NK-92 (cell line): ENCODE data around the gene ATXN1.

Experiments
- DNase-seq: peaks from one replicate; lab custom pipeline; 2025; ENCODE audit not compliant: unreplicated experiment; lab: John Stamatoyannopoulos, UW

The ATXN1 gene

DNA sequence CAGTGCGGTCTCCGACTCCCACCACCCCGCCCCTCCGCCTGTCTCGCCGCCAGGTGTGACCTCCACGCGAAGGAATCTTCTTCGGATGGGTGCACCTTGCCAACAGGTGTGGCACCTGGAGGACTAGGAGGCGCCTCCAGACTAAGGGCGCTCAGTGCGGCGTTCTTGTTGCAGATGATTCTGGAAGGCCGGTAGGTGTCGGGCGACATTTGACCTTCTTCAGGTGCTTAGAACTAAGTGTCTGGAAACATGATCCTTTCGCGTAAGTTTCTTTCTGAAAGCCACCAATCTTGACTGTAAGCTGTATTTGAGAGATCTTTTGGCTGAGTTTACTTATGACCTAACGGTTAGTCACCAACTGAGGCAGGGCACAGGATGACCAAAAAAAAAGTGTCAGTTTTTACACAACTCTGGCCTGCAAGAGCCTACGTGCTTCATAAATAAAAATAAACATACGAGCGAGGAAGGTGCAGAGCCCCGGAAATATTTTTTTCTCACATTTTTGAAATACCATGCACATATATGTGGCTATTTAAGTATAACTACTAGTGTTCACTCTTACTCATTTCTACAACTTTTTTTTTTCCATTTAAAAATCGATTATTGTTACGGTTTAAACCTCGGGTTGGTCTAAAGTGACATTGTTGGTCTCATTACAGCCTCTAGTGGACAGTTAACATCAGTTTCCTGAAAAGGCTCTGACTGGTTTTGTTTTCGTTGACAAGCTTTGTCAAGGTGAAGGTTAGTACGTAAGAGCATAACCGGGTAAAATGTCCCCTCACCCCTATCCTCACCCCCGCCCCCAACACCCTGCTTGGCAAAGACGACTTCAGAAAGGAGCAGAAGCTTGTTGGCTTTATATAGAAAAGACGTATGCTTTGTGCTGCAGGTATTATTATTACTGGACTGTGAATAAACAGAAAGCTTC, 1.6 kb upstream of the ATXN1 start:
- DNase-seq, result no peak

DNA sequence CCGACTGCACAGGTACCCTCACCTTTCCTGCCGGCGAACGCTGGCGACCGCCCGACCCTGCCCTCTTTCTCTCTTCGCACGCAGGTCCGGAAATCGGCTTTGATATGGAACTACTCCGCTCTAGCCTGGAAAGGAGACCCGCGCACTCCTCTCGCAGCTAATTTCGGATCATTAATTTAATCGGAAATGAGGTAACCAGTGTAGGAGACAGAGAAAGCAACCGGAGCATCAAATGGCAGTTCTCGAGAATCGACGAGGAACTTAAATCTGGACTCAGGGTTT, 949 bp upstream of the ATXN1 start:
- no peak for DNase-seq

DNA sequence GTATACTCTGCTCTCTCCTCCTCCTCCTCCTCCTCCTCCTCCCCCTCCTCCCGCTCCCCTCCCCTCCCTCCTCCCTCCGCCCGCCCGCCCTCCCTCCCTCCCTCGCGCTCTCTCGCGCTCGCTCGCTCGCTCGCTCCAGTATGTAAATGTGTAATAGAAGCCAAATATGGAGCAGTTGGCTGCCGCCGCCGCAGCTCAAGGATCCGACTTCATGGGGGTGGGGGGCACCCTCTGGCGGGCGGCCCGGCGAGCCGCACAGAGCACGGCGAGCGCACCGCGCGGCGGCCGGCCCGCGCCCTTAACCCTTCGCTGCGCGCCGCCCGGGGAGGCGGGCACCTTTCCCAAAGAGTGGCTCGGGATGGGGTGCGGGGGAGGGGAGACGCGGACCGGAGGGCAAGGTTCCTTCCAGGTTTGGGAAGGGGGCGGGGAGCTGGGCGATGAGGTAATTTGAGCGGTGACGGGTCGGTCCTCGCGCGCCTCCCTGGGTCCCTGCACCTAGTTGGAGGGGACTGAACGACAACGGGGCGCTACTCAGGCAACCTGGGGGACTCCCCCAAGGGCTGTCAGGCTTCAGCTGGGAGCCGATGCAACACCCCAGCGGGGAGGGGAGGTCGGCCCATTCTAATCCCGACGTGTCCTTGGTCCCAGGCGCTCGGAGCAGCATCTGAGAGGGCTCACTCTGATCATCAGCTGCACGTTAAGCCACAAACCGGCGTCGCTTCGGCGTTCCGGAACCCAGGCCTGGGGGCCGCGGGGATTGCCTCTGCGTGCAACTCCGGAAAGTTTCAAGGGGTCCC, 409 bp upstream of the ATXN1 start:
- DNase-seq, result no peak

DNA sequence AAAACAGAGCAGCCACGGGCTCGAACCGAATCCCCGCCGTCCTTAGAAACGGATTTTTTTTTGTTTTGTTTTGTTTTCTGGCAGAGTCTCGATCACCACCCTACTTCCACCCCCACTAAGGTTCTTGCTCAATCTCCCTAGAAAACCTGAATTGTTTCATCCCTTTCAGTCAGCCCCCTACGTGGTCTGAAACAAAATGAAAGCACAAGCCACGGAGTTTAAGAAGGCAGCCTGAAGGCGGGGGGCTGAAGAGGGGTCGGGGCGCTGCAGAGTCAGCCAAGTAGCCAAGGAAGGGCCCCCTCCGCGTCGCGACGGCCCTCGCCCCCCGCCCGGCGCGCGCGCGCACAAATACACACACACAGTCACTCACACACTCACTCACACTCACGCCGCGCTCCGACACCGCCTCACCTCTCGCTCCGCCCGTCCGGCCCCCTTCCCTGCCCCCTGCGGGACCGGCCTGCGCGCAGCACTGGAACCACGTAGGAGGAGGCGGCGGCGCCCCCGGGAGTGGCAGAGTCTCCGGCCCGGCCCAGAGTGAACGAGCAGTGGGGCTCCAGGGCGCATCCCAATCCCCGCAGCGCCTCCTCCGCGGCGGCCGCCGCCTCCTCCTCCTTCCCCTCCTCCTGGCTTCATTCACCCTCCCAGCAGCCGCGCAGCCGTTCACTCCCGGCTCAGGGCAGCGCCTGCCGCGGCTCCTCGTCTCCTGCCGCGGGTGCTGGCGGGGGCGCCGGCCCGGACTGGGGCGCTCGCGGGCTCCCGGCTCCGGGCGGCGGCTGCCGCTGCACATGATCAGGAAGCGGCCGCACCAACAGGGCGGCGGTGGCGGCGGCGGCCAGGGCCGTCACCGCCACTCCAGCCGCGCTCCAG, 1.4 kb downstream of the ATXN1 start:
- no peak for DNase-seq

DNA sequence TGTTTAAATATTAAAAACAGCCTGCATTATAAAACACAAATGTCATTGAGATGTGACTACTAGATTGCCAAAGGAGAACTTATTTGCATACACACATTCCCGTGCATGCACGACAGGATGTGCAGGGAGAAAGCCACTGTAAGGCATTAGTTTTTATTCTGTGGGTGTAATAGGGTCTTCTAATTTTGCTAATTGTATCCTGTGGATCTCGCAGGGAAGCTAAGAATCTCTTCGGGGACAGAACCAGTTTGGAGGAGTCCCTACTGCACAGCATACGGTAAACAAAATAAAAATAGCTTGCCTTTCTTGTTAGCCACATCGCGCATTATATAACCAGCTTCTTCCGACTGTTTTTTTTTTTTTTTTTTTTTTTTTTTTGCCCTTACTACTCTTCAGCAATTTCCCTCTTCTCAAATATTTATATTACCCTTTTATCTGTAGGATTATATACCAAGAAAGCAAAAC, 2.0 kb downstream of the ATXN1 start:
- DNase-seq, result no peak

DNA sequence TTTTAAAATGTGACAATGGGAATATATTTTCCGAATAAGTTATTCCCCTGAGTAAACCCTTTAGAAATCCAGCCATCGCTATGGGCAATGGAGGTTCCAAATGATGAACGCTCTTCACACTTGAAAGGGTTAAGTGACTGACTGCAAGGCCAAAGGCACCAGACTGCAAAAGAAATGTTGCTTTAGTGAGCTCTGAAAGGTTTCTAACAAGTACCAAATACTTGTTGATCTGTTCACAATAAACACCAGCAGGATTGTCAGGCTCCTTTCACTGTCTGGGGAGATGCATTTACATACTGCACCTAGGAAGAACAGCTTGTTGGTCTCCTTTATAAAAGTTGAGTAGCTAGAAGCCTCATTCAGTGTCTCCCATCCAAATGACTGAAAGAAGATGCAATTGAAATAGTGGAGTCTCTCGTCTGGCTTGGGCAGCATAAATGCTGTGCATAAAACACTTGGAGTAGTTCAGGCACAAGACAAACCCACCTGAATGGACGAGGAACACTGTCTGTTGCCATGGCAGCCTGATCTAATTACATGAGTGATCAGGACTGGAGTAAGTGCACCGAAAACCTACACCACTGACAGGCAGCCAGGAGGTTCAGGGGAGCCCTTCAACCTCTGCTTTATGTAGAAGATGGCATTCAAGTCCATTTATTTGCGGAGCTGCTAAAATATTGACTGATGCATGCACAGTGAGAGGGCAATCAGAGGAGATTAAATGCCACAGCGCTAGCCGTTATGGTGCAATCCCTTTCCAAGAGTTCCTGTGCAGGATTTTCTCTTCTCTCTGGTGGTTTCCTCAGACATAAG, 2.9 kb downstream of the ATXN1 start:
- no peak for DNase-seq

DNA sequence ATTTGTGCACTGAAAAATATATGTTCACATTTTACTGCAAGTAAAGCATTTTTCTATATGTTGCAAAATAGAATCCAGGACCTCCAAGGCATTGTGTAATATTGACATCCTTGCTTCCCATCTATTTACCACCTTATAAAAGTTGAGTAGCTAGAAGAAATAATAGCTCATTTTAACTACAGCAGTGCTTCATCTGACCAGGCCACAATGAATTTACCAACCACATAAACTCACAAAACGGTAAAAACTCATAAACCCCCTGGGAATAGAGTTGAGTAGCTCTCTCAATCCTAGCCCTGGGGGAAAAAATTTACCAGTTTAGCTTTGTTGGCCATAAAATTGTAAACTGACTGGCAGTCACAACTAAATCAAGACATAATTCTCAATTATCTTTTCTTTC, 3.9 kb downstream of the ATXN1 start:
- DNase-seq, result no peak

DNA sequence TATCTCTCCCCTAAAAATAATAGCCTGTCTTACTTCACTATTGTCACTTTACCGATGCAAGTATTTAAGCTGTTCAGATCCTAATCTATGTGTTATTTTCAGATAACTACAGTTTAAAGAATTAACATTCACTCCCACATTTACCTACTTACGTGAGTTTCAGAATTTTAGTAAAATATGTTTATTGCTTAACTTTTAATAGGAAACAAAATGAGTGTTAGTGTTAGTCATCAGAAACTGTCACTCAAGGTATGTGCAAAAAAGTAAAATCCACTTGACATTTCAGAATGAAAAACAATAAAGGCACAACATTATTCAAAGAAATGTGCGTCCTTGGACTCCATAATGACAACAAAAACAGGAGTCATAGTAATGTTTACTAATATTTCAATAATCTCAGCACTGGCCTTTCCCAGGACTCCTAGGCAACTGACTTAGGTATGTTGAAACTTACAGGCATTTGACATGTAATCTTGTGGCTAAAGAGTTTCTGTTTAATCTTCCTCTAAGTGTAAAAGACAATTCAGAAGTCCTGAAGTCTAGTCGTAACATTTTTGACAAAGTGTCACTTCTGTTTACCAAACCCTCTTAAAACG, 4.5 kb downstream of the ATXN1 start:
- DNase-seq, result no peak

DNA sequence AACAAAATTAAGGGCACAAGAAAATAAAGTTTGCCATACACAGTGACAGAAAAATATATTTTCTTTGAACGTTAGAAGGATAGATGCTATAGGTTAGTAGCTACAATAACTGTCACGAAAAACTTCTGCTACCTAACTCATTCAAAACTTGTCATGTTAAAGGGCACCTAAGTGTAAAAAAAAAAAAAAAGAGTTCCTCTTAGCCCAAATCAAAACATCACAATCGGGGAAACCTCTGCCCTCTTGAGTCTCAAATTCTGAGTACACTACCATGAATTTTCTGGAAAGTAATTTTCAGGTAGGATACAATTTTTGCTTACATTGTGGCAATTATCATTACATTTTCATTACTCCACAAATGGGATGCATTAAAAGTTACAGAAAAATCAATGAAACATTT, 5.7 kb downstream of the ATXN1 start:
- DNase-seq, result no peak

DNA sequence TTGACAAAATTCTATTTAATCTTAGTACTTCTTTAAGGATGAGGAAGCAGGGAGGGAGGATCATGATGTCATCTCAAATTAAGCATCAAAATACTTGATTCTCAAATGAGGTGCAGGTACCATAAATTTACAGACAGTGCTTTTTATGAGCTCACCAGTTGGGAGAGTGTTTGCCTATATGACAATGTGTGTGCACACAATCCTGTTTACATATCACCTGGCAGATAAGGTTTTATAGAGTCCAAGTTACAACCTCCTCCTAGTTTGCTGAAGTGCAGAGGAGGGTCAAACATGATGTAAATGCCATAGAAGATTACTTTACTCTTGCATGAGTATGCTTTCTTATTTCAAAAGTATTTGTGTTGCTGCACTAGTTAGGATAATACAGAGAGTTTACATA, 6.4 kb downstream of the ATXN1 start:
- DNase-seq, result no peak

DNA sequence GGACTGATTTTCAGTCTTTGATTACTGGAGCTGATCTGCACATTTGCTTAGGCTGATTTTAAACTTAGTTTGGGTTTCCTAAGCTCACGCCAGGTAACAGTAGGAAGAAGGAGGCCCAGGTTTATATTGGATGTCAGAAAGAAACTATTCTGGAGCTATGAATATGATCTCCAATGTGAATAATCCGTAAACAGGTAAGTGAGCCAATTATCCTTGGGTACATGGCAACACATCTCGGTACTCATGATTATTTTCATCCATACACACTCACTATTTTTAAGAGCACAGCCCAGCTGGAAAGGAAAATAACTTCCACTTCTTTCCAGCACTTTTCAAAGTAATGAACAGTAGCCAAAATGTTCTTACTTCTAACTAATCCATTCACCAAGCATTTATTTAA, 7.0 kb downstream of the ATXN1 start:
- no peak for DNase-seq

DNA sequence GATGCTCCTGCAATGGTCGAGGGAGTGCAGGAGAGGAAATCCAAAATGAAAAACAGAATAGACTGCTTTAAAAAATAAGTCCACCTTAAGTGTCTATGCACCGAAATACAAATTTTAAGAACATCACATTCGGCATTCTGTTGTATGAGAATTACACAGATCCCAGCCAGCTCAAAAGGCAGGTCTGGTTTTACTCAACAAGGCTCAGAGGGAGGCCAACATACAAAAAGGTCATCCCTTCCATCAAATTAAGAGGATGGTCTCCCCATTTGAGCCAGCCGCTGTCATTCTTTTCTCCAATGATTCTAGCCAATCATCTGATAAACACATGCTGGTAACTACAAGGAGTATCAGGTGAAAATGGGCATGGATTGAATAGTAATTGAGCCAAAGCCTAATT, 7.9 kb downstream of the ATXN1 start:
- DNase-seq, result no peak

DNA sequence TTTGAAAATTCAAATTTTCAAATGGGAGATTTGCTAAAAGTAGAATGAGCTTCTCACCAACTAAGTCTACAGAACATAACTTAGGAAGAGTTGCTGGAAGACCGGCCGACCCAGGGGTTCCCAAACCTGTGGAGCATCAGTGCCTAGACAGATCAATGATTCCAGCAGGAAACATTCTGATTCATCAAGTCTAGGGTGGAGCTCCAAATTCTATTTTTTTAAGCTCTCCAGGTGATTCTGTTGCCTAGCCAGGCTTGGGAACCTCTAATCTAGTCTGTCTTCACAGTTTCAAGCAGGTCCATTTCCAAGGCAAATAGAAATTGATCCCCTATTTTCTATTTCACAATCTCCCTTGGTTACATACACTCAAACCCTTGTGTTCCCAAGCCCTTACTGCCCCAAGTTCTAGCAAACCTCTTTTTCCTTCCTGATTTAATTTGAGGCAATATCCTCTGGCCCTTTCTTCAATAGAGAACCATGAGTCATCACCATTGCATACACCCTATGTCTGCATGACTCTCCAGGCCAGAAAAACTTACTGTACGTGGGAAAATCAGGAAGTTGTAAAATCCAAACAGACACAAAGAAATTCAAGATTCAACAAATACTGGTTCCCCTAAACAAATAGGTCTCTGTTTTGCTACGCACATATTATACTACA, 8.9 kb downstream of the ATXN1 start:
- DNase-seq, result no peak

DNA sequence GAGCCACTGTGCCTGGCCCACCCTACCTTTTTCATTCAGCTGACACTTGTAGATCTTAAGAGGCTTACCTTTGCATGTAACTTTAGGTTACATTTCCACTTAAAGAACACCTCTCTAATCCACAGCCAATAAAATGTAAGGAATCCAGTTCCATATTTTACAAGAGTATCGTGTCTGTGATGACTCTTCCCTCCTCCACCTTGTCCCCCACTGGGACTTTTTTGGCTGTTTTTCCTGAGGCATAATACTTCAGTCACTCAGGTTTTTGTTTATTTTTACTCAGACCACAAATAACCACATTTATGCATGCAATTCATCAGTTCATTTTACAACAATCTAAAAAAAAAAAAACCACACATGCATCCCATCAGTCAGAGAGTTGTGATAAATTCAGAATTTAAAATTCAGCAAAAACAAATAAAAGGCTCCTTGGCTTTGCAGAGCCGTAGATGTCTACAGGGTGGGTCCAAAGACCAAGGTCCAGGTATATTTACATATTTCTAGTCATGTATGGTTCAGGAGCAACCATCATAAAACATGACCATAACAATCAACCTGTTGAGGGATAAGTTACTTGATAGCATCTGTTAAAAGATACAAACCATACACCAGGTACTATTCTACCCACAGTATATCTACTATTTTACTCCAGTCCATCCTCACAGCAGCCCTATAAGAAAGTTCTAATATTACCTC, 9.9 kb downstream of the ATXN1 start:
- no peak for DNase-seq

DNA sequence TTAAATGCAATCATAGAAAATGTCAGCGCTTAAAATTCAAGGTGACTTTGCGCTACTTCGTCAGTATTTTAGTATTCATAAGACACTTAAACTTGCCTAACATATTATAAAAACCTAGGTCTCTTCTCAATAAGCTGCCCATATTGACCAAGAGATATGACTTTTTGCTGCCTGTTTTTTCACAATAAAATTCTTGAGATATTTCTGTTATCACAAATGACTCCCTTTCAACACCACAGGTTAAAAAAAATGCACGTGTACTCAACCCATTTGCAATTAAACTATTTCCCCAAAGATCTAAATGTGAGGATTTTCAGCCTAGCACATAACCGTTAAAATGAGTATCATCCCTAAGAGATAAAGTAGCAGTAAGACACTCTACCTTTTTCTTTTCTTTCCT, 10.7 kb downstream of the ATXN1 start:
- no peak for DNase-seq

DNA sequence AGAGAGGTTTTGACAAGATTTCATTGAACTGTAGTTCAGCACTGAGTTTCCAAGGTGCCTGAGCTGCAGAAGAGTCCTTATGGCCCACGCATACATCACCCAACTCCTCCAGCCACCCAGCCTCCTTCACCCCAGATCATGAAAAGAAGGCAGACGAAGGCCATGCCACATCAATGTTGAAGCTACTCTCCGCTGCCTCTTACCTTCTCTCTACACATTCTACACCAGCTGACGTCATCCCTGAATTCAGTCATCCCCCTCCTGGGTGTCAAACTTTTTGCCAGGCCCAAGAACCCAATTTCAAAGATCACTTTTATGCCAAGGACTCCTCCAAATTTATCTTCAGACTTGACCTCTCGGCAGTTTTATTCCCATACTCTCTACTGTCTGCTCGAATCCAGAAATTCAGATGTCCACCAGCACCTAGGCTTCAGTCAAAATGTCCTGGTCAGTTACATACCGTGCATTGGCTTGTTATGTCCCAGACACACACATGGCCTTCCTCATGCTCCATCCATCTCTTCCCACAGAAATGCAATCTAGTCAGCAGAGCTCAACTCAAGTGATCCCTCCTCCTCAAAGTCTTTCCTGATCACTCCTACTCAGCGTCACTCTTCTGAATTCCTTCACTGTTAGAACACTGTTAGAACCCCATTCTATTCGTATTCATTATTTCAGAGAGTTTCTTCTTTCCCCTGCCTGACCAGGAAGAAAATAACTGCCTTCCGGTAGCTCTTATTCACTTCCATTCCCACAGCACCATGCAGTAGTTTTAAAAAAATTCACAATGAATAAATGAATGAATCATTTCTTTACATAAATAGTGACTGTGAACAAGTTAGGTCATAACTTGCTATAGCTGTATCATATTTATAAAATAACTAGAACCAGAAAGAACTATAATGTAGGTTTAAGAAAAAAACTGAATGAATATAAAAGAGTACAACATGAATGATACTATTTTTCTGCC, 11.5 kb downstream of the ATXN1 start:
- DNase-seq, result no peak

DNA sequence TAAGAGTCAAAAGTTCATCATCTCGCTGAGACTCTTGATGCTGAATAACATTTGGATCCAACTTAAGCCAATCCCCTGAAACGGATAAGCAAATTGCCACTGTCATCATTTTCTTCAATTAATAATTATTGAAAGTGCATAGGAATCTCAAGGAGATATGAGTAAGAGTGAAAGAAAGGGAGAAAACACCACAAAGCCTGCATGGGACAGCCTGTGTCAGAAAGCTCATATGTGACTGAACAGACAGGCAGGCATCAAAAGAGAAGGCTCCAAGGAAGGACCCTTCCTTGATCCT, 13.3 kb downstream of the ATXN1 start:
- no peak for DNase-seq
